ENCODE data around the gene COMMD3. TPM values are rescaled to one million over a fixed set of nuclear protein-coding genes. Genes with fewer than 3 reads are reported as not detected.
"Not testable (repeated sequence)": the region's sequence is repeated elsewhere in the genome, so short reads cannot be mapped to it uniquely, and the experiment has no call there.

Gene COMMD3
- total RNA-seq, 2 donors from 2014 or later, result 10.4 to 14.9 TPM

DNA sequence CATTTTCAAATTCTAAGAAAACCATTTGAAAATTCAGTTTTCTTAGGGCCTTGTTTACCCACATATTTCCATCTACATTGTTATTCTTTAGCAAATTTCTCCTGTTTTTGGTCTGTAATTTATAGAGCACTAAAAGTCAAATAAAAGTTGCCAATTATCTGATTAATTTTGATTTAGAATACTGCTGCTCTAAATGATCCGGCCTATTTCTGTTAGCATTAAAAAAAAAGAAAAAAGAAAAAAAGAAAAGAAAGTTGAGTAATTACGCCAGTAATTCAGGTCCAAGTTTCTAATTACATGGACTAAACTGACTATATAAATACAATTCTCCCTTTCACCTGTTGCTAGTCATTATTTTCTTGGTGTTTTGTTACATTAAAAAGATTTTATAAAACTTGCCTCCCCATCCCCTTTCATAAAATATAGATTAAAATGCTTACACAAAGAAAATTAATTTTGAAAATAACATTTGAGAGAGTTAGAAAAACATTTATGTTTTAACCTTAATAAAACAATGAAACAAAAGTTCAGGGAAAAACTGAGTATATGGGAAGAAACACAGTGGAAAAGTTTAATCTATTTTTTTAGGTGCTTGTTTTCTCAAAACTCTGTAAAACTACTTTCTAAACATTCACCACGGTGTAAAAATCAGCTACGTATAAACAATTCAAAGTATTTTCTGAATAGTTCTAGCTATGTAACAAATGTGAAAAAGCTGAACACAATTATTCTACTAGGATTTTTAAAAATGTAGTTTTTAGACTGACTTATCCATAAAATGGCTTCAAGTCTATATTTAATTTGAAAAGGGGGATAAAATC lies 6.8 kb upstream of the COMMD3 start:
- no peak for DNase-seq
- Mint-ChIP-seq H3K36me3 (ENCODE audit: low read depth) (no peaks in the 10 kb centered on the region), H3K4me3 (no peak overlapping the region), H3K27ac (no peak overlapping the region), H3K4me1 (no peaks in the 10 kb centered on the region), H3K27me3 (ENCODE audit: insufficient read depth) (peaks cover 45% of the 10 kb centered on the region), H3K9me3 (no peaks in the 10 kb centered on the region)
- H3K9me3 ChIP-seq (ENCODE audit: control insufficient read depth, low read length), result no peaks in the 10 kb centered on the region
- peaks cover 20% of the 10 kb centered on the region for H3K27me3 ChIP-seq (ENCODE audit: control insufficient read depth, insufficient read depth, low read length, poor library complexity, severe bottlenecking)
- no peaks in the 10 kb centered on the region for H3K36me3 ChIP-seq (ENCODE audit: control insufficient read depth, insufficient read depth, low read length)
- H3K27ac ChIP-seq (ENCODE audit: low read depth, low read length), result no peak overlapping the region
- TF ChIP-seq, protein P1, sequence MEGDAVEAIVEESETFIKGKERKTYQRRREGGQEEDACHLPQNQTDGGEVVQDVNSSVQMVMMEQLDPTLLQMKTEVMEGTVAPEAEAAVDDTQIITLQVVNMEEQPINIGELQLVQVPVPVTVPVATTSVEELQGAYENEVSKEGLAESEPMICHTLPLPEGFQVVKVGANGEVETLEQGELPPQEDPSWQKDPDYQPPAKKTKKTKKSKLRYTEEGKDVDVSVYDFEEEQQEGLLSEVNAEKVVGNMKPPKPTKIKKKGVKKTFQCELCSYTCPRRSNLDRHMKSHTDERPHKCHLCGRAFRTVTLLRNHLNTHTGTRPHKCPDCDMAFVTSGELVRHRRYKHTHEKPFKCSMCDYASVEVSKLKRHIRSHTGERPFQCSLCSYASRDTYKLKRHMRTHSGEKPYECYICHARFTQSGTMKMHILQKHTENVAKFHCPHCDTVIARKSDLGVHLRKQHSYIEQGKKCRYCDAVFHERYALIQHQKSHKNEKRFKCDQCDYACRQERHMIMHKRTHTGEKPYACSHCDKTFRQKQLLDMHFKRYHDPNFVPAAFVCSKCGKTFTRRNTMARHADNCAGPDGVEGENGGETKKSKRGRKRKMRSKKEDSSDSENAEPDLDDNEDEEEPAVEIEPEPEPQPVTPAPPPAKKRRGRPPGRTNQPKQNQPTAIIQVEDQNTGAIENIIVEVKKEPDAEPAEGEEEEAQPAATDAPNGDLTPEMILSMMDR (conservative IDR thresholded peaks at IDR 0.05), result no peak
- no peak overlapping the region for H3K4me3 ChIP-seq (ENCODE audit: low read length)
- no peaks in the 10 kb centered on the region for H3K4me1 ChIP-seq (ENCODE audit: control insufficient read depth, insufficient read depth, low read length)
- 80 to 83% methylated on average over 1 to 2 of the region's 4 CpGs for WGBS, 2 experiments (ENCODE audit: insufficient coverage in 1 of 2, insufficient read length in 1 of 2)
- no peak overlapping the region for H3K9ac ChIP-seq (ENCODE audit: extremely low read depth, low read length, poor library complexity, severe bottlenecking)

DNA sequence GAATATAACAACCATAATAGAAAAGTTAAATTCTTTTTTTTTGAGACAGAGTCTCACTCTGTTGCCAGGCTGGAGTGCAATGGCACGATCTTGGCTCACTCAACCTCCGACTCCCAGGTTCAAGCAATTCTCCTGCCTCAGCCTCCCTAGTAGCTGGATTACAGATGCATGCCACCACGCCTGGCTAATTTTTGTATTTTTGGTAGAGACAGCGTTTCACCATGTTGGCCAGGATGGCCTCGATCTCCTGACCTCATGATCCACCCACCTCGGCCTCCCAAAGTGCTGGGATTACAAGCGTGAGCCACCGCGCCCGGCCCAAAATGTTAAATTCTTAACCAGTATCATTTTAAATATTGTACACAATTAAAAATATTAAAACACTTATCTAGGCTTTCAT lies 6.2 kb upstream of the COMMD3 start:
- DNase-seq; H3K9me3 Mint-ChIP-seq; H3K4me1 Mint-ChIP-seq; H3K4me3 ChIP-seq (ENCODE audit: low read length); H3K9ac ChIP-seq (ENCODE audit: extremely low read depth, low read length, poor library complexity, severe bottlenecking); H3K27ac Mint-ChIP-seq; H3K36me3 Mint-ChIP-seq (ENCODE audit: low read depth); H3K9me3 ChIP-seq (ENCODE audit: control insufficient read depth, low read length); H3K36me3 ChIP-seq (ENCODE audit: control insufficient read depth, insufficient read depth, low read length); H3K4me3 Mint-ChIP-seq; H3K4me1 ChIP-seq (ENCODE audit: control insufficient read depth, insufficient read depth, low read length); H3K27ac ChIP-seq (ENCODE audit: low read depth, low read length): not testable (repeated sequence)
- peaks cover 26% of the 10 kb centered on the region for H3K27me3 ChIP-seq (ENCODE audit: control insufficient read depth, insufficient read depth, low read length, poor library complexity, severe bottlenecking)
- 89 to 91% methylated on average over 5 to 7 of the region's 10 CpGs for WGBS, 2 experiments (ENCODE audit: insufficient coverage in 1 of 2, insufficient read length in 1 of 2)
- H3K27me3 Mint-ChIP-seq (ENCODE audit: insufficient read depth), result peaks cover 50% of the 10 kb centered on the region

DNA sequence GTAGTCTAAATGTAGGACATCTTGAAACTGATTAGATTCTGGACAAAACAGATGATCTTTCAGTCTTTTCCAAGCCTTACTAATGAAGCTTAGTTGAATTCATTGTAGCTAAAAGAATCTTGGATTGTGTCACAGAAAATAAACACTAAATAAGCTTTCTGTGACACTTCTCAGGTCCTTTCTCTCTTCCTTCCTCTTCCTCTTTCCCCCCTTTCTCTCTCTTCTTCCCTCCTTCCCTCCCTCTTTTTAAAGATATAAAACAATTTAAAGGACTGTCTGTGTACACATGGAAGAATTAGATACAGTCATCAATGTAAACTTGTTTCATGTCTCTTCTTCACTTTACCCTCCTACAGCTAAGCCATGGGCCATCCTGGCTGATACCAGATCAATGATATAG lies 5.3 kb upstream of the COMMD3 start:
- Histone ChIP-seq H3K36me3 (ENCODE audit: control insufficient read depth, insufficient read depth, low read length) (no peaks in the 10 kb centered on the region), H3K27me3 (ENCODE audit: control insufficient read depth, insufficient read depth, low read length, poor library complexity, severe bottlenecking) (peaks cover 35% of the 10 kb centered on the region), H3K4me1 (ENCODE audit: control insufficient read depth, insufficient read depth, low read length) (no peaks in the 10 kb centered on the region), H3K27ac (ENCODE audit: low read depth, low read length) (no peak overlapping the region), H3K9me3 (ENCODE audit: control insufficient read depth, low read length) (no peaks in the 10 kb centered on the region), H3K9ac (ENCODE audit: extremely low read depth, low read length, poor library complexity, severe bottlenecking) (no peak overlapping the region), H3K4me3 (ENCODE audit: low read length) (no peak overlapping the region)
- Mint-ChIP-seq H3K4me1 (peaks cover 8% of the 10 kb centered on the region), H3K27me3 (ENCODE audit: insufficient read depth) (peaks cover 55% of the 10 kb centered on the region), H3K36me3 (ENCODE audit: low read depth) (no peaks in the 10 kb centered on the region), H3K27ac (no peak overlapping the region), H3K9me3 (no peaks in the 10 kb centered on the region), H3K4me3 (no peak overlapping the region)
- no peak for DNase-seq
- TF ChIP-seq, protein P1 (conservative IDR thresholded peaks at IDR 0.05), result no peak
